Activated T-cell treated with anti-CD3 and anti-CD28 coated beads, Interleukin-2, amount 50 U/mL, for 24 hours (primary cell): ENCODE measurements around the gene TRAF7.
"Not testable (repeated sequence)": the region's sequence is repeated elsewhere in the genome, so short reads cannot be mapped to it uniquely, and the experiment has no call there.

Source experiments
- DNase-seq: peaks from one replicate; pipeline ENCODE4 v3.0.0-alpha.2; 2020
- H3K27ac Mint-ChIP-seq: 2 replicates; pipeline ENCODE4 v1.8.0; 2020; ENCODE audit warnings: mild to moderate bottlenecking, mixed read lengths
- H3K27me3 Mint-ChIP-seq: 2 replicates; pipeline ENCODE4 v1.8.0; 2020; ENCODE audit warnings: mixed read lengths
- H3K36me3 Mint-ChIP-seq: 2 replicates; pipeline ENCODE4 v1.8.0; 2020; ENCODE audit warnings: low read depth, mixed read lengths
- H3K4me1 Mint-ChIP-seq: 2 replicates; pipeline ENCODE4 v1.8.0; 2020; ENCODE audit warnings: low read depth, mixed read lengths
- H3K4me3 Mint-ChIP-seq: 2 replicates; pipeline ENCODE4 v1.8.0; 2020; ENCODE audit warnings: mild to moderate bottlenecking, moderate library complexity, mixed read lengths
- H3K9me3 Mint-ChIP-seq: 2 replicates; pipeline ENCODE4 v1.8.0; 2020; ENCODE audit warnings: mixed read lengths

TRAF7 gene

GRCh38 chr16:2155091-2155950 lies at the start of gene TRAF7:
Gene TRAF7 (plus strand): TSS chr16:2155782. CDS start chr16:2163921, 8,139 bp downstream.
- H3K27ac Mint-ChIP-seq, result peak within 1 kb of the TSS; percentile 98
- peaks cover 43% of the 10 kb centered on the region for H3K4me1 Mint-ChIP-seq
- H3K9me3 Mint-ChIP-seq, result no peaks in the 10 kb centered on the region
- H3K36me3 Mint-ChIP-seq, result peaks cover 64% of the 10 kb centered on the region
- DNase-seq, result peak; percentile 97
- peak within 1 kb of the TSS; percentile 97 for H3K4me3 Mint-ChIP-seq
- no peaks in the 10 kb centered on the region for H3K27me3 Mint-ChIP-seq

- H3K9me3 Mint-ChIP-seq, H3K4me1 Mint-ChIP-seq, DNase-seq, H3K27ac Mint-ChIP-seq, H3K27me3 Mint-ChIP-seq, H3K4me3 Mint-ChIP-seq: not testable (repeated sequence)
- H3K36me3 Mint-ChIP-seq, result peaks cover 41% of the 10 kb centered on the region
Measured at GRCh38 chr16:2106211-2106610, 49.4 kb upstream of the TRAF7 start.

GRCh38 chr16:2107121-2107790 lies 48.3 kb upstream of the TRAF7 start:
- H3K27ac Mint-ChIP-seq, H3K27me3 Mint-ChIP-seq, H3K4me1 Mint-ChIP-seq, H3K4me3 Mint-ChIP-seq, H3K9me3 Mint-ChIP-seq, DNase-seq: not testable (repeated sequence)
- peaks cover 38% of the 10 kb centered on the region for H3K36me3 Mint-ChIP-seq

GRCh38 chr16:2107791-2108125 lies 47.8 kb upstream of the TRAF7 start:
- H3K4me3 Mint-ChIP-seq, H3K27ac Mint-ChIP-seq, H3K27me3 Mint-ChIP-seq, H3K9me3 Mint-ChIP-seq, H3K4me1 Mint-ChIP-seq, DNase-seq: not testable (repeated sequence)
- peaks cover 35% of the 10 kb centered on the region for H3K36me3 Mint-ChIP-seq

GRCh38 chr16:2108446-2109270 lies 46.9 kb upstream of the TRAF7 start:
- H3K9me3 Mint-ChIP-seq, DNase-seq, H3K4me3 Mint-ChIP-seq, H3K27ac Mint-ChIP-seq, H3K27me3 Mint-ChIP-seq, H3K4me1 Mint-ChIP-seq: not testable (repeated sequence)
- H3K36me3 Mint-ChIP-seq, result peaks cover 32% of the 10 kb centered on the region

GRCh38 chr16:2109271-2109580 lies 46.4 kb upstream of the TRAF7 start:
- DNase-seq, H3K9me3 Mint-ChIP-seq, H3K27ac Mint-ChIP-seq, H3K4me1 Mint-ChIP-seq, H3K27me3 Mint-ChIP-seq, H3K4me3 Mint-ChIP-seq: not testable (repeated sequence)
- peaks cover 33% of the 10 kb centered on the region for H3K36me3 Mint-ChIP-seq

GRCh38 chr16:2109872-2110271 lies 45.7 kb upstream of the TRAF7 start:
- not testable (repeated sequence) for H3K4me1 Mint-ChIP-seq, H3K4me3 Mint-ChIP-seq, H3K9me3 Mint-ChIP-seq, H3K27ac Mint-ChIP-seq, DNase-seq, H3K27me3 Mint-ChIP-seq
- peaks cover 34% of the 10 kb centered on the region for H3K36me3 Mint-ChIP-seq

GRCh38 chr16:2110332-2111008 lies 45.1 kb upstream of the TRAF7 start:
- H3K36me3 Mint-ChIP-seq, result peaks cover 35% of the 10 kb centered on the region
- not testable (repeated sequence) for H3K4me3 Mint-ChIP-seq

GRCh38 chr16:2111009-2111353 lies 44.6 kb upstream of the TRAF7 start:
- H3K27ac Mint-ChIP-seq, DNase-seq, H3K4me1 Mint-ChIP-seq, H3K27me3 Mint-ChIP-seq, H3K4me3 Mint-ChIP-seq, H3K9me3 Mint-ChIP-seq: not testable (repeated sequence)
- peaks cover 32% of the 10 kb centered on the region for H3K36me3 Mint-ChIP-seq

More at GRCh38 chr16:2110332-2111008, 45.1 kb upstream of the TRAF7 start:
- not testable (repeated sequence) for H3K27ac Mint-ChIP-seq, H3K27me3 Mint-ChIP-seq, DNase-seq, H3K9me3 Mint-ChIP-seq, H3K4me1 Mint-ChIP-seq

GRCh38 chr16:2111412-2112335 lies 43.9 kb upstream of the TRAF7 start:
- H3K27me3 Mint-ChIP-seq, H3K27ac Mint-ChIP-seq, H3K4me1 Mint-ChIP-seq, H3K9me3 Mint-ChIP-seq, DNase-seq, H3K4me3 Mint-ChIP-seq: not testable (repeated sequence)
- H3K36me3 Mint-ChIP-seq, result peaks cover 32% of the 10 kb centered on the region

- H3K27ac Mint-ChIP-seq, DNase-seq, H3K4me1 Mint-ChIP-seq, H3K4me3 Mint-ChIP-seq, H3K9me3 Mint-ChIP-seq, H3K27me3 Mint-ChIP-seq: not testable (repeated sequence)
- peaks cover 29% of the 10 kb centered on the region for H3K36me3 Mint-ChIP-seq
Measured at GRCh38 chr16:2112539-2113106, 43.0 kb upstream of the TRAF7 start.

- not testable (repeated sequence) for H3K9me3 Mint-ChIP-seq
Measured at GRCh38 chr16:2114225-2114624, 41.4 kb upstream of the TRAF7 start.

GRCh38 chr16:2114885-2115590 lies 40.5 kb upstream of the TRAF7 start:
- H3K9me3 Mint-ChIP-seq, H3K4me1 Mint-ChIP-seq, DNase-seq, H3K4me3 Mint-ChIP-seq, H3K27me3 Mint-ChIP-seq, H3K27ac Mint-ChIP-seq: not testable (repeated sequence)
- peaks cover 22% of the 10 kb centered on the region for H3K36me3 Mint-ChIP-seq

More at GRCh38 chr16:2114225-2114624, 41.4 kb upstream of the TRAF7 start:
- DNase-seq, H3K27ac Mint-ChIP-seq, H3K27me3 Mint-ChIP-seq, H3K4me1 Mint-ChIP-seq, H3K4me3 Mint-ChIP-seq: not testable (repeated sequence)
- H3K36me3 Mint-ChIP-seq, result peaks cover 27% of the 10 kb centered on the region
